Measurements from ENCODE around the gene CFAP410. TPM values are rescaled to one million over a fixed set of nuclear protein-coding genes. Genes with fewer than 3 reads are reported as not detected.

The CFAP410 gene
- total and polyA plus RNA-seq, 2 of the 8 experiments (the other 6 are each of a cell fraction or from before 2014, with no cell fraction given), result 10.6 to 12.0 TPM

DNA sequence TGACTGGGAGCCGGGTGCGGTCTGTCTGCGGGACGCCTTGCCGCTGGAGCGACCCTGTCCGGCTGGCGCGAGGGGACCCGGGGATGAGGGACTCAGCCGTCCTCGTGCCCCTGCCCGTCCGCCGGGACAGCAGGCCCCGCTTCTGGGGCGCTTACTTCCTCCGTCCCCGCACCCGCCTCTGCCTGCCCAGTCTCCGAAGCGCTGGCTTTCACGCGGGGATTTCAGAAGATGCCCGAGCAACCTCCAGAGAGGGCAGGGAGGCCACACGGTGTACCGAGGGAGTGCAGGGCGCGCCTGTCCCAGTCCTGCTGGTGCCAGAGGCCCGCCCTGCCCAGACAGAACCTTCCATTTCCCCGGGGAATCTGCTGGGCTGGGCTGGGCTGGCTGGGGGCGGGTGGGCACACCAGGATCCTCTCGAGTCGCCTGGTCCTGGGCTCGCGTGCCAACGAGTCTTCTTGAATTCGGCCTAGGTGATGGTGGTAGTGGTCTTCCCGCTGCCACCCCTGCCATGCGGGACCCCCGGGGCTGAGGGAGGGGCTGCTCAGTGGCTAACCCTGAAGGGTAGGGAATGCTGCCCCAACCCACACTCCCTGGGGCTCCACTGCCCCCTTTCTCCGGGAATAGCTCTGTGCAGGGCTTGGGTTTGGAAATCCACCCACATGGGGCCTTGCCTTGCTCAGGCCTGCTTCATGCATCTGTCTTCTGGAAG lies 11.7 kb upstream of the CFAP410 start:
- Histone ChIP-seq H4K20me1 (replicated peaks in 1 of 2; ENCODE audit: control insufficient read depth in 1 of 2, insufficient read depth in 2 of 2, low read length in 2 of 2) (no peaks in the 10 kb centered on the region), H3K79me2 (ENCODE audit: control insufficient read depth in 1 of 2, insufficient read depth in 2 of 2, low read length in 2 of 2) (no peaks in the 10 kb centered on the region), H2BK120ac (replicated peaks; ENCODE audit: low read depth, low read length) (no peak overlapping the region), H3K4me3 (ENCODE audit: extremely low read depth in 1 of 4, insufficient read depth in 2 of 4, low read depth in 3 of 4, low read length in 4 of 4) (peak overlapping the region in 2 of 4 experiments; percentile 12 to 51; a peak in 3 of 8 replicates), H2AK5ac (ENCODE audit: low read depth, low read length) (no peak overlapping the region), H3K23ac (ENCODE audit: insufficient read length) (no peak overlapping the region), H3K36me3 (ENCODE audit: control insufficient read depth in 2 of 4, insufficient read depth in 4 of 4, low read length in 3 of 4) (no peaks in the 10 kb centered on the region), H2AFZ (ENCODE audit: low read length) (peak overlapping the region; percentile 67; the same call in 1 of the 2 replicates), H3K23me2 (ENCODE audit: low read depth, low read length) (no peaks in the 10 kb centered on the region; the same call in 1 of the 2 replicates), H3K9ac (replicated peaks in 1 of 4; ENCODE audit: extremely low read depth in 1 of 4, low read depth in 3 of 4, low read length in 3 of 4) (no peak overlapping the region), H3K4me2 (ENCODE audit: insufficient read depth in 1 of 2, low read depth in 2 of 2, low read length in 2 of 2) (peak overlapping the region; percentile 21 to 75), H2BK5ac (ENCODE audit: low read depth, low read length) (no peak overlapping the region), H4K91ac (replicated peaks; ENCODE audit: insufficient read length, low read length) (no peak overlapping the region), H2BK15ac (ENCODE audit: low read length) (no peak overlapping the region), H3K18ac (ENCODE audit: extremely low read depth, low read length) (no peak overlapping the region), H3K4ac (replicated peaks; ENCODE audit: insufficient read length, low read depth, low read length) (peak overlapping the region; percentile 53), H3K27me3 (replicated peaks in 1 of 4; ENCODE audit: control insufficient read depth in 3 of 4, extremely low read depth in 1 of 4, insufficient read depth in 3 of 4, low read length in 3 of 4) (peaks cover 17 to 40% (median 28%) of the 10 kb centered on the region in 4 experiments; a peak in 6 of 7 replicates), H4K5ac (ENCODE audit: insufficient read length, low read depth, low read length) (no peak overlapping the region), H3K14ac (ENCODE audit: insufficient read length) (no peak overlapping the region), H2BK20ac (ENCODE audit: low read length) (no peak overlapping the region), H4K8ac (ENCODE audit: extremely low read depth, insufficient read depth, low read length) (peak overlapping the region; percentile 82; the same call in 1 of the 2 replicates), H3K27ac (ENCODE audit: low read depth, low read length) (no peak overlapping the region), H3K56ac (replicated peaks; ENCODE audit: insufficient read length, low read depth, low read length) (no peak overlapping the region), H2BK12ac (ENCODE audit: low read depth, low read length) (peak overlapping the region; percentile 50; the same call in 1 of the 2 replicates), H3K4me1 (replicated peaks in 1 of 4; ENCODE audit: control insufficient read depth in 3 of 4, insufficient read depth in 4 of 4, low read length in 3 of 4) (peaks cover 0 to 5% (median under 1%) of the 10 kb centered on the region in 4 experiments; a peak in 2 of 7 replicates), H3K79me1 (ENCODE audit: low read depth, low read length) (no peaks in the 10 kb centered on the region), H3K9me3 (ENCODE audit: insufficient read depth in 2 of 2, low read depth in 1 of 2, low read length in 1 of 2) (no peaks in the 10 kb centered on the region)
- no peak for FAIRE-seq
- WGBS, 2 experiments (ENCODE audit: extremely low coverage in 1 of 2, insufficient coverage in 1 of 2, insufficient read length in 1 of 2, insufficient replicate concordance in 2 of 2, low coverage in 1 of 2, low lambda C conversion rate in 2 of 2, missing lambda C conversion rate in 1 of 2), result 60% methylated on average over 17 of the region's 42 CpGs; no CpG with 5 or more reads in 1 of the 2 experiments
- CTCF ChIA-PET (ENCODE audit: partially characterized antibody), result interaction anchor here (0.6 to 3.3 kb wide), 6 partner anchors 8 to 185 kb away, joined by 3 to 11 read pairs (median 4); no protein-coding TSS in a partner anchor
- POLR2A ChIA-PET (ENCODE audit: partially characterized antibody), result no interaction called here
- DNase-seq (ENCODE audit: low read depth in 1 of 2, low spot score in 2 of 2), result no peak
- TF ChIP-seq CTBP2 (IDR thresholded peaks at IDR 0.05; ENCODE audit: borderline replicate concordance, insufficient read depth, insufficient read length, low read length) (no peak), ZNF274 (IDR thresholded peaks at IDR 0.05; ENCODE audit: borderline replicate concordance, extremely low read depth, low read length) (no peak), HDAC2 (IDR thresholded peaks at IDR 0.05; ENCODE audit: borderline replicate concordance in 1 of 2, low read depth in 2 of 2, low read length in 2 of 2) (no peak), GABPA (IDR thresholded peaks at IDR 0.05; ENCODE audit: borderline replicate concordance, insufficient read depth, low read length) (0 out of 2 replicates have a peak, but pooled peaks have one; percentile 32), MAX (IDR thresholded peaks at IDR 0.05) (no peak), RAD21 (IDR thresholded peaks at IDR 0.05 in 1 of 2, conservative IDR thresholded peaks at IDR 0.05 in 1 of 2; ENCODE audit: low read depth in 2 of 2, low read length in 2 of 2) (peak; percentile 25 to 37; a peak in 3 of 4 replicates)
- TF ChIP-seq, protein P1, sequence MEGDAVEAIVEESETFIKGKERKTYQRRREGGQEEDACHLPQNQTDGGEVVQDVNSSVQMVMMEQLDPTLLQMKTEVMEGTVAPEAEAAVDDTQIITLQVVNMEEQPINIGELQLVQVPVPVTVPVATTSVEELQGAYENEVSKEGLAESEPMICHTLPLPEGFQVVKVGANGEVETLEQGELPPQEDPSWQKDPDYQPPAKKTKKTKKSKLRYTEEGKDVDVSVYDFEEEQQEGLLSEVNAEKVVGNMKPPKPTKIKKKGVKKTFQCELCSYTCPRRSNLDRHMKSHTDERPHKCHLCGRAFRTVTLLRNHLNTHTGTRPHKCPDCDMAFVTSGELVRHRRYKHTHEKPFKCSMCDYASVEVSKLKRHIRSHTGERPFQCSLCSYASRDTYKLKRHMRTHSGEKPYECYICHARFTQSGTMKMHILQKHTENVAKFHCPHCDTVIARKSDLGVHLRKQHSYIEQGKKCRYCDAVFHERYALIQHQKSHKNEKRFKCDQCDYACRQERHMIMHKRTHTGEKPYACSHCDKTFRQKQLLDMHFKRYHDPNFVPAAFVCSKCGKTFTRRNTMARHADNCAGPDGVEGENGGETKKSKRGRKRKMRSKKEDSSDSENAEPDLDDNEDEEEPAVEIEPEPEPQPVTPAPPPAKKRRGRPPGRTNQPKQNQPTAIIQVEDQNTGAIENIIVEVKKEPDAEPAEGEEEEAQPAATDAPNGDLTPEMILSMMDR (IDR thresholded peaks at IDR 0.05; ENCODE audit: control extremely low read depth in 1 of 3, insufficient read depth in 1 of 3, low read depth in 1 of 3, low read length in 3 of 3), result peak in 2 of 3 experiments; percentile 8 to 14; a peak in 2 of 4 replicates

All from H1 (cell line).